SK-N-SH treated with all-trans-retinoic acid at 6 μM for 48 hours (cell line): ENCODE measurements around the gene CDC42.

ENCODE experiments used
- BACH2 ChIP-seq: fragments of 250-450 bp; sonication (Bioruptor Pico); IDR thresholded peaks from 2 replicates; pipeline ENCODE4 v1.9.0; 2021; ENCODE audit warnings: mild to moderate bottlenecking, borderline replicate concordance
- CREB5 ChIP-seq: fragments of 250-450 bp; sonication (Bioruptor Pico); IDR thresholded peaks from 2 replicates; pipeline ENCODE4 v1.5.1; 2020; ENCODE audit warnings: low read depth, mild to moderate bottlenecking, moderate library complexity
- ESRRG ChIP-seq: fragments of 250-450 bp; sonication (Bioruptor Pico); IDR thresholded peaks from 2 replicates; pipeline ENCODE4 v1.6.1; 2021; ENCODE audit warnings: mild to moderate bottlenecking
- GLIS3 ChIP-seq: fragments of 250-450 bp; sonication (Bioruptor Pico); IDR thresholded peaks from 2 replicates; pipeline ENCODE4 v1.5.0; 2020; ENCODE audit warnings: mild to moderate bottlenecking, moderate library complexity
- ISL1 ChIP-seq: fragments of 250-450 bp; sonication (Bioruptor Pico); IDR thresholded peaks from 2 replicates; pipeline ENCODE4 v2.1.2; 2022; ENCODE audit warnings: mild to moderate bottlenecking, moderate library complexity
- PATZ1 ChIP-seq: fragments of 250-450 bp; sonication (Bioruptor Pico); IDR thresholded peaks from 2 replicates; pipeline ENCODE4 v1.8.0; 2020; ENCODE audit warnings: mild to moderate bottlenecking, moderate library complexity, borderline replicate concordance
- RARB ChIP-seq: fragments of 250-450 bp; sonication (Bioruptor Pico); IDR thresholded peaks from 2 replicates; pipeline ENCODE4 v1.8.0; 2021; ENCODE audit warnings: mild to moderate bottlenecking, moderate library complexity
- TCF4 ChIP-seq: fragments of 250-450 bp; sonication (Bioruptor Pico); IDR thresholded peaks from 2 replicates; pipeline ENCODE4 v1.8.0; 2021; ENCODE audit warnings: mild to moderate bottlenecking, moderate library complexity, borderline replicate concordance
- ZFP3 ChIP-seq: fragments of 250-450 bp; sonication (Bioruptor Pico); IDR thresholded peaks from 2 replicates; pipeline ENCODE4 v1.5.0; 2020; ENCODE audit warnings: mild to moderate bottlenecking, moderate library complexity
- ZFP30 ChIP-seq: fragments of 450-650 bp; formaldehyde crosslinking; IDR thresholded peaks from 2 replicates; pipeline ENCODE4 v1.5.0; 2022; ENCODE audit warnings: mild to moderate bottlenecking, moderate library complexity
- ZNF70 ChIP-seq: fragments of 450-650 bp; formaldehyde crosslinking; IDR thresholded peaks from 2 replicates; pipeline ENCODE4 v1.5.0; 2020; ENCODE audit warnings: mild to moderate bottlenecking, moderate library complexity

- TF ChIP-seq RARB (CRISPR knock-in tag) (no peak), ZNF70 (CRISPR knock-in tag) (no peak), TCF4 (CRISPR knock-in tag) (no peak), ZFP3 (CRISPR knock-in tag) (no peak), CREB5 (no peak), ISL1 (CRISPR knock-in tag) (no peak), GLIS3 (CRISPR knock-in tag) (no peak), BACH2 (no peak), ZFP30 (no peak), PATZ1 (no peak), ESRRG (CRISPR knock-in tag) (no peak)
Observed at GRCh38 chr1:22105611-22106207, 53.2 kb downstream of the CDC42 start.
